Endothelial cell of umbilical vein (primary cell): ENCODE data around the gene TOP2B.

ENCODE experiments used
- CTCF ChIP-seq, 2 donors: IDR thresholded peaks; 1 replicate in 1 of 2; 2 replicates in 1 of 2; pipeline ENCODE4 v1.5.1; 2011; ENCODE audit warnings: low read length in 2 of 2, mild to moderate bottlenecking in 2 of 2, moderate library complexity in 2 of 2, control low read depth in 1 of 2, inconsistent platforms in 1 of 2, low read depth in 1 of 2; ENCODE audit not compliant: insufficient read depth in 1 of 2; ENCODE audit errors: extremely low read depth in 1 of 2
- EZH2 ChIP-seq: IDR thresholded peaks from 2 replicates; pipeline ENCODE4 v1.6.1; 2012; ENCODE audit warnings: borderline replicate concordance, low read depth, mild to moderate bottlenecking, moderate library complexity, low read length, inconsistent platforms; ENCODE audit not compliant: severe bottlenecking
- FOS ChIP-seq: IDR thresholded peaks from 2 replicates; pipeline ENCODE4 v1.6.1; 2011; ENCODE audit warnings: mild to moderate bottlenecking, low read length, moderate library complexity, borderline replicate concordance; ENCODE audit not compliant: insufficient read depth
- GATA2 ChIP-seq: IDR thresholded peaks from 2 replicates; pipeline ENCODE4 v1.7.0; 2011; ENCODE audit warnings: low read depth, mild to moderate bottlenecking, moderate library complexity, mixed read lengths, low read length; ENCODE audit not compliant: insufficient read length, insufficient read depth
- JUN ChIP-seq: IDR thresholded peaks from 2 replicates; pipeline ENCODE4 v1.6.1; 2011; ENCODE audit warnings: borderline replicate concordance, low read depth; ENCODE audit not compliant: insufficient read length, insufficient read depth
- MYC ChIP-seq: IDR thresholded peaks from one replicate; pipeline ENCODE4 v1.6.1; 2011; ENCODE audit warnings: mild to moderate bottlenecking, low read depth, low read length
- POLR2A ChIP-seq: IDR thresholded peaks from 2 replicates; pipeline ENCODE4 v1.6.1; 2012; ENCODE audit warnings: low read depth, mild to moderate bottlenecking, control low read depth, low read length
- POLR2AphosphoS5 ChIP-seq: IDR thresholded peaks from 2 replicates; pipeline ENCODE4 v1.6.1; 2012; ENCODE audit warnings: low read depth, mild to moderate bottlenecking, control low read depth, low read length, moderate library complexity; ENCODE audit not compliant: insufficient read depth
- TF ChIP-seq, protein P1 (sequence below): IDR thresholded peaks from 2 replicates; pipeline ENCODE4 v1.6.1; 2011; ENCODE audit not compliant: insufficient read depth, insufficient read length

DNA sequence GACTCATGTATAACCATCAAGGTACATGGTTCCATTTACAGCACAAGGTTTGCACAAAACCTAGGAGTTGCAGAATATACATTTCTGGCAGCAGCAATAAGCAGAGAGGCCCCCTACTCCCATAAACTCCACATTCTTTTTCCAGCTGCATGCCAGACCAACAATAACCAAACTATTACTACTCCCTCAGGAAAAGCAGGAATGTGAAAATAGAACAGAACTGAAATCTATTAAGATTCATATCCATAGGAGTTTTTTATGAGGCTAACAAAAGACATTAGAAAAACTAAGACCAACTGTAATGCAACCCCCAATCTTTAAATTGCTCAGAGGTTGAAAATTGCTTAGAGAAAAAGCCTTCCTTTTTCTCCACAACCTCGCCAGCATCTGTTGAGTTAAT is 27.6 kb upstream of the TOP2B start:
- TF ChIP-seq EZH2 (no peak), CTCF (IDR thresholded peaks at IDR 0.05; ENCODE audit: extremely low read depth in 1 of 2, insufficient read depth in 1 of 2, low read depth in 1 of 2, low read length in 2 of 2) (no peak), POLR2A (no peak), POLR2AphosphoS5 (no peak), MYC (no peak), JUN (no peak), GATA2 (no peak), FOS (no peak)
- TF ChIP-seq, protein P1, sequence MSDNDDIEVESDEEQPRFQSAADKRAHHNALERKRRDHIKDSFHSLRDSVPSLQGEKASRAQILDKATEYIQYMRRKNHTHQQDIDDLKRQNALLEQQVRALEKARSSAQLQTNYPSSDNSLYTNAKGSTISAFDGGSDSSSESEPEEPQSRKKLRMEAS: no peak
